ENCODE results near the gene AEBP1.

GRCh38 chr7:44106311-44107065 is 2.3 kb downstream of the AEBP1 start:
- TF ChIP-seq, protein P1, sequence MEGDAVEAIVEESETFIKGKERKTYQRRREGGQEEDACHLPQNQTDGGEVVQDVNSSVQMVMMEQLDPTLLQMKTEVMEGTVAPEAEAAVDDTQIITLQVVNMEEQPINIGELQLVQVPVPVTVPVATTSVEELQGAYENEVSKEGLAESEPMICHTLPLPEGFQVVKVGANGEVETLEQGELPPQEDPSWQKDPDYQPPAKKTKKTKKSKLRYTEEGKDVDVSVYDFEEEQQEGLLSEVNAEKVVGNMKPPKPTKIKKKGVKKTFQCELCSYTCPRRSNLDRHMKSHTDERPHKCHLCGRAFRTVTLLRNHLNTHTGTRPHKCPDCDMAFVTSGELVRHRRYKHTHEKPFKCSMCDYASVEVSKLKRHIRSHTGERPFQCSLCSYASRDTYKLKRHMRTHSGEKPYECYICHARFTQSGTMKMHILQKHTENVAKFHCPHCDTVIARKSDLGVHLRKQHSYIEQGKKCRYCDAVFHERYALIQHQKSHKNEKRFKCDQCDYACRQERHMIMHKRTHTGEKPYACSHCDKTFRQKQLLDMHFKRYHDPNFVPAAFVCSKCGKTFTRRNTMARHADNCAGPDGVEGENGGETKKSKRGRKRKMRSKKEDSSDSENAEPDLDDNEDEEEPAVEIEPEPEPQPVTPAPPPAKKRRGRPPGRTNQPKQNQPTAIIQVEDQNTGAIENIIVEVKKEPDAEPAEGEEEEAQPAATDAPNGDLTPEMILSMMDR (IDR thresholded peaks at IDR 0.05), result no peak
- TF ChIP-seq POLR2A (IDR thresholded peaks at IDR 0.05; ENCODE audit: low read depth) (no peak), POLR2AphosphoS5 (IDR thresholded peaks at IDR 0.05) (no peak), EP300 (IDR thresholded peaks at IDR 0.05) (no peak)

Measured in esophagus muscularis mucosa (tissue), 4 donors.